ENCODE data around the gene GBA3.

GBA3 gene

DNA sequence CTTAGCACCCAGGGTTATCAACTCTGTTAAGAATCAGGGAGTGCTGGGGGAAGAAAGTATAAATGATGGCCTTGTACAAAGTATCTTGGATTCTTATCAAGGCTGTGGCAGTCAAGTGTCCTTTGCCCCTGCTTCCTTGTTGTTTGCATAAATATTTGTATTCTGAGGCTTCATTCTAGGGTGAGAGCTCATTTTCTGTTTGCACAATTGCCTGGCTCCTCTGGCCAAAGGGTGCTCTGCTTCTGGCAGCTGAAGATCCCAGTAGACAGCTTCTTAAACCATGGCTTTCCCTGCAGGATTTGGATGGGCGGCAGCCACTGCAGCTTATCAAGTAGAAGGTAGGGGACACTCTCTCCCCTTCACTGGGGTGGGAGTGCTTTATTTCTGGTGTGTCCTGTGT, at the start of gene GBA3:
TSS of gene GBA3 (plus strand) at position 202 of the 400 bp plus-strand sequence.
- no peak for DNase-seq

DNA sequence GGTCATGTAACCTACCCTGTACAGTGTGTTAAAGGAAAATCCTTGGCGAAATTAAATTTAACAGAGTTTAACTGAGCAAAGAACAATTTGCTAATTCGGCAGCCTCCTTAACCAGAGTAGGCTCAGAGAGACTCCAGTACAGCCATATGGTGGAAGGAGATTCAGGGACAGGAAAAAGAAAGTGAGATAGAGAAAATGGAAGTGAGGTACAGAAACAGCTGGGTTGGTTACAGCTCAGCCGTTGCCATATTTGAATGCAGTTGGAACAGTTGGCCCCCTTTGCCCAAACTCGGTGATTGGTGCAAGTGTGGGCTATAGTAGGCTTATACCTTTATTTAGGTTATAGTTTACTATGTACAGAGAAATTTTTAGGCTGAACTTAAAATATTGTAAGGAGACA, 48.8 kb upstream of the GBA3 start:
- no peak for DNase-seq

DNA sequence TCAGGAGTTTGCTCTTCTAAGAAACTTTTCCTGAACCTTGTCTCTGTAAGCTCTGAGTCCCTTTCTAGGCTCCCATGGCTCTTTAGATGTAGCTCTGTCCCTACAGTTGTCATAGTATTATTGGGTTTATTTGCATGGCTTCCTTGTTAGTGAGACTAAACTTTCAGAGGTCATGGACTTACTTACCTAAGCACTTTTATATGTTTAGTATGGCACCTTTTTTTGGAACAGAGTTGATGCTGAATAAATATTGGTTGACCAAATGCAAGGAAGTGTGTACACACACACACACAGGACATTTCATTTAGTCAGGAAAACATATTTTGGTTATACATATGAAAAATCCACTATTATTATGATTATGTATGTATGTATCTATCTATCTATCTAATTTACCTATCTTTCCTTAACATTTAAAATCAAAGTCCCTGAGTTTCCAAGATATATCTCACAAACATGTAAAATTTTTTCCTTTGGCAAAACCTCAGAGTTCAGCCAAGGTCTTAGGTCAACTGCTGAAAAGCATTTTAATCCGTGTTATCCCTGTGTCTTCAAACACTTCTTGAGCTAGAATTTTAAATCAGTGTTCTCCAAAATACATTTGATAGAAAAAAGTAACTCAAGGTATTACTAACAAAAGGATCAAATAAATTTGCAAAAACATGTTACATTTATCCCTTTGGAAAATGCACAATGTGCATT, 47.1 kb upstream of the GBA3 start:
- no peak for DNase-seq

DNA sequence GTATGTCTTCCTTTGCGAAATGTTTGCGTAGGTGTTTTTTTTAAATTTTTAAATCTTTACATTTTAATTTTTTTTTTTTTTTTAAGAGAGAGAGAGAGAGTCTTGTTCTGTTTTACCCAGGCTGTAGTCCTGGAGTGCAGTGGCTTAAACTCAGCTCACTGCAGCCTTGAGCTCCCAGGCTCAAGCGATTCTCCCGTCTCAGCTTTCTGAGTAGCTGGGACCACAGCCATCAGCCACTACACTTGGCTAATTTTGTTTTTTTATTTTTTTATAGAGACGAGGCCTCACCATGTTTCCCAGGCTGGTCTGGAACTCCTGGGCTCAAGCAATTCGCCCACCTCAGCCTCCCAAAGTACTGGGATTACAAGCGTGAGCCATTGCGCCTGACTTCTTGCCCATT, 43.7 kb upstream of the GBA3 start:
- no peak for DNase-seq

DNA sequence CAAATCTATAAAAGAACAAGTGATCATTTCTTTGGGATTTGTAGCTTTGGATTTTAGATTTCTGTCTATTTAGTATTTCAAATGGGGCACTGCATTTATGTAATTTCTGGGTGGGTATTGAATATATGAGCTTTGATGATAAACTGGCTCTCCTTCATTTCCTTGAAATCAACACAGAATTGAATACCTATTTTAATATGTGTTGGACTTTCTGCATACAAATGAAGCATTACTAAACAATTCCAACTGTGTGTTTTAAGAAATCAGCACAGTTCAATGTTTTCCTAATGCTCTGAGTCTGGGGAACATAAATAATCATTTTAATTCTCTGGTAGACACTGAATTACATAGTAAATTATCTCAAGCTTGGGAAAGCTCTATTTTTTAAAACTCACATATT, 42.0 kb upstream of the GBA3 start:
- DNase-seq = no peak

DNA sequence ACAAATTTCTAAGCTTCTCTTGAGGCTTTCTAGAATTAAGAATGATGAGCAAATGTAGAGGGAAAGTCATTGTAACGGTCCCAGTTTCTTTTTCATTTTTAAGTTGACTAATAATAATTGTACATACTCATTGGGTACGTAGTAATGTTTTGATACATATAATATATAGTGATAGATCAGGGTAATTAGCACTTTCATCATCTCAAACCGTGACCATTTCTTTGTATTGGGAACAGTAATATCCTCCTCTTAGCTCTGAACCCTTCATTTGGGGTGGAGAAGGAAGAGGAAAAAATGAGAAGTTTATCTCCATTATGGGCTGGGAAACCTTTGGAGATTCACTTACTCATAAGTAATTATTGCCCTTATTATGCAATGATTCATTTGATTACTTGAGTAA, 39.0 kb upstream of the GBA3 start:
- DNase-seq = no peak

DNA sequence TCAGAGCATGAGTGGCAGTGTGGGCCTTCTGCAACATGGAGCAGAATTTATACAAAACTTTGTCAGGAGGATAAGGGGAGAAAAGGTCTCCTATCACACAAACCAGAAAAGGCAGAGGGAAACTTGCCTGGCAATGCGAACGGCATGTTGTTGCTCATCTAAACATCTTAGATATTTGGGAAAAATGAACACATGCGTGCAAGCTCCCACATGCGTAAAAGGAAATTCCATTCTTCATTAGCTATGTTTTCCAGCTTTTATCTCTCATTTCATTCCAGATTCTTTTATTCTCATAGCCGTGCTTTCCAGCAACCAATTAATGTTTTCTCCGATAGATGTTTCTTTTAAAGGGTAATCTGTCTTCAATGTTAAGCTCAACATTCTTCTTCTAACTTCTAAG, 31.3 kb upstream of the GBA3 start:
- no peak for DNase-seq

DNA sequence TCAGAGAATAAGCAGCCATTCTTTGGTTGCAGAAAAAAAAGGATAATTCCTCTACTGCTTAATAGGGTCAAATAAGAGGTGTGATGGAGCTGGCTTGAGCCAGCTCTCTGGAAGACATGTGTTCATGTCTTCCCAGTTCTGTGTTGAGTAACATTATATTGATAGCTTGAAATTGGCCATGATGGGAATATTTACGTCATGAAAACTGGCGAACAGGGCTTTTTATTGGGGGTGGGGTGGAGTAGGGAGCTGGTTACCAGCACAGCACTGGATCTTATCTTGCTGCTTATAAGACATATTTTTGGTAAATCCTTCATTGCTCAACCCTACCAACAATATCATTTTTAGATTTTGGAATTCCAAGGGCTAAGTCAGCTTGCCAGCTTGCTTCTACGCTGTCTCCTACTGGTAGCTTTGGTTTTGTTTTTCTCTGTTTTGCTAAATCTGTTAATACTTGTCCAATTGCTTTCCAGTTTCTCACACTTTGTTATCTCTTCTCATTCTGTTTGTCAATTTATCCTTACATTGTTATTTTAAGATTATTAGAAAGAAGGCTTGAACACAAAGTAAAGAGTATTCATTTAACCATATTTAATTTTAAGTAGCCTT, 25.3 kb upstream of the GBA3 start:
- no peak for DNase-seq

DNA sequence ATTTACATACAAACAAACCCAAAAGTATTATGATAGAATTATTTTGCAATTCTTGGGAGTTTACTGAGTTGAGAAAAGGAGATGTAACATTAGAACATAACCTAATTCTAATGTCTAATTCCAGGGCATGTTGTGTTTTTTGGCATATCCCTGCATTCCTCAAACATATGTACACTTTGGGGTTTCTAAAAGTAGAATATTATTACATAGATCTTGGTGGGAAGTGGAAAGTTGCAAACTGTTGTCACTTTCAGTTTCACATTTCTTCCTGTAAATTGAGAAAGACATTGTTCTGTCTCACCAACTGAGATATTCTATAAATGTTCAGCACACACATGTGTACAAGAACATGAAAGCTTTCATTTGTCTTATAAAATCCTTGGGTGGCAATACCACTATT, 24.4 kb upstream of the GBA3 start:
- no peak for DNase-seq

DNA sequence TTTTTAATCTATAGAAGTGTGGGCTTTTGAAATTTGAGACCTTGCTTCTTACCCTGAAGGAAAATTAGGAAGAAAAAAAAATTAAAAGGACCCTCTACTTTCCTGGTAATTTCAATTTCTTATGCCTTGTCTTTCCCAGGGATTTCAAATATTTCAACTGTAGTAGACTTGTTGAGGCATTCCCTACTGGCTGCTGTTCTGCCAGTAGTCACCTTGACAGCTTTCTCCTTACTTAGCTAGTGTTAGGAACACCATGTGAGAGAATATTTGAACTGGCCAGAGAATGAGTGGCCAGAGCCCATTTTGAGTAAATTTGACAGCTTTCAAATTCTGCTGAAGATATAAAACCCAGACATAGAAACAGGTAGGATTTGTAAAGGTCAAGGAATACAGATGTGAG, 24.0 kb upstream of the GBA3 start:
- DNase-seq = no peak

DNA sequence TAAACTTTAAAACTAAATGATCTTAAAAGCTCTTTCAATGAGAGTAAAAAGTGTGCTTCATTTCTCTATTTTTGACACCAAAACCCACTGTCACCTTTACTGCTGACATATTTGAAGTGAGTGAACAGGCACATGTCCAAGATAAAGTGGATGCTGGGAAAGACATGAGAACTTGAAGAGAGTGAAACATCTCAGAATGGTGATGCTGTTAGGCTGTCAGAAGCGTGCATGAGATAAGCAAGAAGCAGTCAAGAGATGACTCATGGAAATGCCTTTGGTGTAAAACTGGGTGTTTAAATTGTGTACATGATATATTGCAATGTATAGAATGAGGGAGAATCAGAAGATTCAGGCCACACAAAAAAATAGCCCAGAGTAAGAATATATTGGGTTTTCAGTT, 21.8 kb upstream of the GBA3 start:
- no peak for DNase-seq

DNA sequence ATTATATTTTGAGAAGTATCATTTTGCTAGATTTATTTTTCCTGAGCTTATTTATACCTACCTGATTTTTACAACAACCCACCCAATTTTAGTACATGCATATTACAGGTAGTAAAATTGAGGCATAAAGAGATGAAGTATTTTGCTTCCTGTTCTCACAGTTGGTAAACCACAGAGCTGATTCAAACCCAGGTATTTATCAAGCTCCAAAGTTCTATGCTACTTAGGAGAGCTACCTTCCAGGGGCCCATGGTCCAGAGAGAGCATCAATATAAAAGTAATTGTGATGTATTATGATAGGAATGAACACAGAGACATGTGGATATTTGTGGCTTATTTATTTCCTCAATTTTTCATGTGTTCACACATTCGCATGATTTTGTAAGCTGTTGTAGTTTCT, 20.2 kb upstream of the GBA3 start:
- DNase-seq = no peak

DNA sequence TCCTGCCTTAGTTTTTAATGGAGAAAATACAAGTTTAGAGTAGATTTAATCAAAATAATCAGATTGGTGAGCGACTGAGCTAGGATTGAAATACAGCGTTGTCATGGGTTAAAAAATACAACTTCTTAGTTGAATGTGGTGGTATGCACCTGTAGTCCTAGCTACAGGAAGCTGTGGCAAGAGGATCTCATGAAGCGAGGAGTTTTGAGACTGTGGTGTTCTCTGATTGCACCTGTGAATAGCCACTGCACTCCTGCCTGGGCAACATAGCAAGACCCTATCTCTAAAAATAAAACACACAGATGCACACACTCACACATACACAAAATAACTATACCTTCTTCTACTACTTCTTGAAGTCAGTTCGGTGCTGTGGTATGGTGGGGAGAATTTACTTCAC, 19.8 kb upstream of the GBA3 start:
- DNase-seq = no peak

DNA sequence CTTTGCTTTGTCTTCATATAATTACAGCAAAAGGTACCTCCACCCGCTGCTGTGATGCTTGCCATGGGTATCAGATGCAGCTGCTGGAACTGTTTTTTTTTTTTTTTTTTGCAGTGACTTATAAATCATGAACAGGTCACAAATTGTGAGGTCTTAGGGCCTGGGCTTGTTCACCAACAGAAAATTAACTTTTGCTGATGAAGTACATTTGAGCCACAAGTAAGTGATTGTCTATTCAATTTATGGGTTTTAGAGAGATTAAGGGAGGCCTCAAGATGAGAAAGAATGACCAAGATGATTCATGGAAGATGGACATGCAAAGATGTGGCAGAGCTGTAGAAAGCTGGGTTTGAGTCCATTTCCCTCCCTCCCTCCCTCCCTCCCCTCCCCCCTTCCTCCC, 18.0 kb upstream of the GBA3 start:
- DNase-seq = no peak

DNA sequence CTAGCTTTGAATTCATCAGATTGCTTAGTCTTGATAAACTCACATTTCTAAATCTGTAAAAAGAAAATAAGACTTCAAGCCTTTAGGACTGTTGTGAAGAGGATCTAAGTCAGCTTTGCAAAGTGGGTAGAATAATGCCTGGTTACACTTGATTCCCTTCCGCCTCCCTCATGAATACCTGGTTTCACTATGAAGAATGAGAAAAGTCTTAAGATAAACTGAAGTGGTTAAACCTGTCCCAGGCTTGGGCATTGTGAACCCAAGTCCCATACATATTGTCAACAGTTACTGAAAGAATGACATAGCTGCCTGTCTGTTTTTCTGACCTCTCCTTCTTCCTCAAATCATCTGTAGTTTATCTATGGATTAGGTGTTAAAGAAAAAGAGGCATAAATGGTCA, 16.7 kb upstream of the GBA3 start:
- no peak for DNase-seq

DNA sequence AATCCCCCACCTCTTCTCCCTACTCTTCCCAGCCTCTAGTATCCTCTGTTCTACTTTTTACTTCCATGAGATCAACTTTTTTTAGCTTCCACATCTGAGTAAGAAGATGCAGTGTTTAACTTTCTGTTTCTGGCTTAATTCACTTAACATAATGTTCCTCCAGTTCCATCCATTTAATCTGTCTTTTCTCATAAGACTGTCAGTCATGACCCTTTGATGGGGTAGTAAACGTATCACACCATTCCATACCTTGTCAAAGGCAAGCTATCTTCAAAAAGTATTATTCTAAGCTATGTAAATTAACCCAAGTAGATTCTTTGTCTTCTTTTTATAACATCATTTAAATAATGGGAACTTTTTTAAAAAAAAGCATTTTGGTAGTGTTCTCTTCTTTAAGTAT, 15.0 kb upstream of the GBA3 start:
- no peak for DNase-seq

DNA sequence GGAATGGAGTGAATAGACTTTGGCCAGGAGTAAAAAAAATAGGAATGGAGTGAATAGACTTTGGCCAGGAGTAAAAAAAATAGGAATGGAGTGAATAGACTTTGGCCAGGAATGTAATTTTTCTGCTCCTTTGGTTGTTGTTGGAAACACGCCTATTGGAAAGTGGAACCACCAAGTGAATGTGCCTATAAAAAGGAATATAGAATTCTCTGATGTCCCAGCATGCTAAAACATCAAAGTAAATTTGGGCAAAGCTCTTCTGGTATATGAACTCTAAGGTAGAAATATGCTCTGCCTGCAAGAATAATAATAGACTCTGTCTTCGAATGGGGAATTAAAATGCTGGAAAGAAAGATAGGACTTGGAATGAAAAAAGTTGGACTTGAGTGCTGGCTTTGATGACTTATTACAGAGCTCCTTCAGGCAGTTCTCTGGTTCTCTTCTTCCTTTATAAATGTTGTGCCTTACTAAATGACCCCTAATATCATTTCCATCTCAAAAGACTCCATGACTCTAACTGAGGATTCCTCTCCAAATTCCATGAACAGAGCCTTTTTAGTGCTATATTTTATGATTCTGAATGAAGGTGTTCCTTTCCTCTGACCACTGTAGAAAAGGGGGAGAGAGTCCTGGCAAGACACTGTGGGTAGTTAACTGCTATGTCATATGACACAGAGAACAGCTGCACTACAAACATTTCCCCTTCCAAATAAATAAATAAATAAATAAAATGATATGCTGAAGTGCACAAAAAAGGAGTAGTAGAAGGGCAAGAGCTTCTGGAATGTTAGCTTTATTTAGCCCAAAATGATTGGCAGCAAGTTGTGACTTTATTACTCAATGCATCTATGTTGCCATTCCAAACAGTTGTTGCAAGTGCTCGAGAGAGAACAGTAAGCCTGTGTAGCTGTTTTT, 13.5 kb upstream of the GBA3 start:
- no peak for DNase-seq

DNA sequence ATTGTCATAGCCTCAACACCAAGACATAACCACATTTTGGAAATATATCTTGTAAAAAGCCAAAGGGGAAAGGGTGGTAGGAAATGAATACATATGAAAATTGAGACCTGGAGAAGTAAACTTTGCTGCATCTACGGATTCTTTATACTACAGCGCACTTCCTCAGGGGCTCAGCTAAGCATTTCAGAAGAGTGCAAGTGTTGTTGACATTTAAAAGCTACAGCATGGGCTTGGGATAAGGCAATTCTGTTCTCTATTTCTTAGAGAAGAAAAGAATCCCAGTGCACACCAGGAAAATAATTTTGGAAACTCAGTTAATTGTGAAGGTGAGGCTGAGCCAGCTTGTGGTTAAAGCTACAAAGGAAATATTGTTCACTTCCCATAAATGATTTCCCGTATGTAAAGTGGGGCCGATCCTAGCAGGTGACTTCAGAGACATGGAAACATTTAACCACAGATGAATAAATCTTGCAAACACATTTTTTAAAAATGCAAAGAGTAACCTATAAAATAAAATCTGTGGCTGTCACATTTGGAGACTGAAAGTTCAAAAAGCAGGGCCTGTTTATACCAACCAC, 12.6 kb upstream of the GBA3 start:
- no peak for DNase-seq

DNA sequence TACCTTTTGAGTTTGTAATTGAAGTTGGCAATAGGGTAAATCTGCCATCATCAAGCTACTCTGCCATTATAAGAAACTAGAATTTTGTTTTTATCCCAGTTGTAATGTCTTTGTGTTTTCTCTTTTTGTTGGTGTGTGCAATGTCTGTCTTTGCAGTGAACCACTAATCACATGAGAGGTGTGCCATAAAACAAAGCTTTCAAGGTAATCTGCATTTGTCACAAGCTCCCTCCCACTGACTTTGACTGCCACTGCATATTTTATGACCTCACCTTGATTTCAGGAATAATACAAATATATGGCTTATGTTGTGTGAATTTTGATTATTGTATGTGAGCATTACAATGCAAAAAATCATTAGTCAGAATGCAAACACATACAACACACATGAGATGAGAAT, 9.0 kb upstream of the GBA3 start:
- DNase-seq = no peak

DNA sequence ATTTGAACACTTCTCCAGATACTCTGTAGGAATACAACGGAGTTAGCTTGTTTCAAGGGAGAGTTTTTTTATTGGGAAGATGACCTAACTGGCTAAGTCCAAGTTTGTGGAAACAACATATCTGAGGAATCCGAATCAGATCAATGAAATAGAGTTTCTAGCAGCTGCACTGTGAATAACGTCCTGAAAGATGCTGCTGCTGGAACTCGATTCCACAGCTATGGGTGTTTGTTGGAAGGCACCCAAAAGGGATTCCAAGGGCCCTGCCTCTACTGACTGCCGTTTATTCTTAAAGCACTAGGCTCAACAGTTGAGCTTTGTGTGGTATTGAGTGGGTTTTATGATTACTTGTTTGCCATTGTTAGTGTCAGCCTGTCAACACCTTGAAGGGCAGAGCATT, 6.6 kb upstream of the GBA3 start:
- DNase-seq = no peak

DNA sequence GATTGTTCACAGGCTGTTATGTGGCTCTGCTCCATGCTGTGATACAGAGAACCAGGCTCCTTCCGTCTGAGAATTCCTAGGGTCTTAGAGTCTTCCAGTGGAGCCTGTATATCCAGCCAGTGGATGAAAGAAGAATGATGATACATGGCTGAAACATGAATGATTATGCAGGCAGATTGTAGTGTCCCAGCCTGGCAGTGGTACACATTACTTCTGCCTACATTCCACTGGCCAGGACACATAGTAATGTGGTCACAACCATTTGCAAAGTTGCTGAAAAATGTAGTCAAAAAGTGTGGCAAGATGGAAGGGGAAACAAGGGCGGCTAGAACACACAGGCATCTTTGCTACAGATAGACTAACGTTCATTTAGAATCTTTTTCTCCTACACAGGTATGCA, 4.5 kb upstream of the GBA3 start:
- DNase-seq = no peak

DNA sequence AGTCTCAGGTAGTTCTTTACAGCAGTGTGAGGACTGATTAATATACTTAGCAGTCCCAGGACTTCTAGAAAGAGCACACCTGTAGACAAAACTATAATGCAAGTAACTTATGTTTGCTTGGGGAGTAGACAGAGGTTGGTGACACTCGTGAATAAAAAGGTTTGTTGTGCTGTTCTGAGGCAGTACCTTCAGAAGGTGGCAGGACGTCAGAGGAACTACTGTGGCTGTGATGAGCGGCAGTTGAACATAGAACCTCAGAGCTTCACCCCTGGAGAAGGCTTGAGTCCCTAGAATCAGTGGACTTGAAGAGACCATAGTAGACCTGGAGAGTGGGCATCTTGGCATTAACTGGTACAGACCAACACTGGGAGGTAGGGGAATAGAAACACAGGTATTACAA, 3.3 kb upstream of the GBA3 start:
- DNase-seq = no peak

DNA sequence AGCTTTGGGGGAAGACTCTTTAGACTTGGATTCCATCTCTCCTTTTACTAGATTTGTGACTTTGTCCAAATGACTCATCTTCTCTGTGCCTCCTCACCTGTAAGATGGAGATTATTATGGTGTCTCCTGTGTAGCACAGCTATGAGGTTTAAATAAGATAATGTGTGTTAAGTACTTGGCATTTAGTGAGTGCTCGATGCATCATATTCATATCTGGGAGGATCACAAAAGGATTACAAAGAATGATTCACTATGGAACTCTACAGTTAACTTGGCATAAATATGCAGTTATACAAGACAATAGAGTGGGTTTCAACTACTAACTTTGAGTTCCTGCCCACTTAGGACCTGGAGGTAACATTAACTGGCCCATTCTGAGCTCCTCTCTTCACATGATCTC, 2.3 kb downstream of the GBA3 start:
- no peak for DNase-seq

DNA sequence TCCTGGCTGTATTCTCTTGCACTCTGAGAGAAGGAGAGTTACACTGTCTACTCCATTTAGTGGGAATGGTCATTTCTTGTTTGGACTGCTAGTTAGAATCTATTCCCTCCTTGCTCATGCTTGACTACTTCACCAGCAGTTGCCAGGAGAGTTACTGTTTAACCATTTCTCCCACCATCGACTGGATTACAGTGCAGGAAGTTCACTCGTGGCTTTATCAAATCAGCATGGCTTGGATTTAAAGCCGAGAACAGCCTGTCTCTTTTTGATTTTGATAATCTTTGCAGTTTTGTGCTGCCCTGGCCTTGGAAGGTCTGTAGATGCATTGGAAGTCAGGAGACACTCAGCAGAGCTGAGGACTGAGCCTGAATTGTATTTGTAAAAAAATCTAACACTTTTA, 3.2 kb downstream of the GBA3 start:
- no peak for DNase-seq

Measured in stimulated activated CD4-positive, alpha-beta T cell treated with anti-CD3 and anti-CD28 coated beads, Interleukin-2, amount 100 ng/mL, for 24 hours (primary cell).